GM18873 (cell line): Measurements from ENCODE around the gene PAM16.

Experiments used
- ATAC-seq: cut with Tn5 transposase; IDR thresholded peaks from one replicate; pipeline ENCODE4 v1.9.1; 2021; ENCODE audit warnings: mild to moderate bottlenecking, moderate library complexity, moderate number of reproducible peaks; ENCODE audit not compliant: unreplicated experiment, low FRiP score

PAM16 gene

GRCh38 chr16:4372001-4372577, 21.0 kb upstream of the PAM16 start:
- no peak for ATAC-seq

GRCh38 chr16:4371357-4372000, 20.4 kb upstream of the PAM16 start, which contains the start of gene VASN:
VASN (plus strand) TSS chr16:4371848; CDS start chr16:4380878, 9,030 bp downstream.
- ATAC-seq: no peak

GRCh38 chr16:4370570-4371356, 19.6 kb upstream of the PAM16 start:
- no peak for ATAC-seq

- no peak for ATAC-seq
These were observed 19.0 kb upstream of the PAM16 start for GRCh38 chr16:4370151-4370550.

GRCh38 chr16:4369007-4369733, 18.0 kb upstream of the PAM16 start:
- no peak for ATAC-seq

- no peak for ATAC-seq
These were observed 16.3 kb upstream of the PAM16 start for GRCh38 chr16:4367393-4367856.

- no peak for ATAC-seq
These were observed 14.9 kb upstream of the PAM16 start for GRCh38 chr16:4366016-4366415.

GRCh38 chr16:4365615-4366014, 14.5 kb upstream of the PAM16 start:
- no peak for ATAC-seq

- no peak for ATAC-seq
These were observed 13.9 kb upstream of the PAM16 start for GRCh38 chr16:4365014-4365406.

- no peak for ATAC-seq
These were observed 13.3 kb upstream of the PAM16 start for GRCh38 chr16:4364196-4365013.

- ATAC-seq: no peak
These were observed 11.5 kb upstream of the PAM16 start for GRCh38 chr16:4362476-4363135.

GRCh38 chr16:4361944-4362311, 10.8 kb upstream of the PAM16 start:
- no peak for ATAC-seq

- no peak for ATAC-seq
These were observed 10.2 kb upstream of the PAM16 start for GRCh38 chr16:4361033-4361943.

GRCh38 chr16:4360538-4361021, 9.5 kb upstream of the PAM16 start:
- no peak for ATAC-seq

GRCh38 chr16:4359914-4360313, 8.8 kb upstream of the PAM16 start:
- no peak for ATAC-seq

- no peak for ATAC-seq
These were observed 7.9 kb upstream of the PAM16 start for GRCh38 chr16:4358831-4359561.

- no peak for ATAC-seq
These were observed 7.1 kb upstream of the PAM16 start for GRCh38 chr16:4358236-4358635.

GRCh38 chr16:4356820-4357219, 5.7 kb upstream of the PAM16 start:
- ATAC-seq: no peak
